Tibial nerve (tissue), 4 donors: ENCODE results near the gene GTPBP4. TPM values are rescaled to one million over a fixed set of nuclear protein-coding genes. Genes with fewer than 3 reads are reported as not detected.

Source experiments
- DNase-seq, 2 donors: peaks; one replicate each; pipeline ENCODE4 v3.0.0-alpha.2; 2019; ENCODE audit warnings: low spot score in 2 of 2
- H3K27ac ChIP-seq, 4 donors: fragments of 200-600 bp; sonication (generic) in 3 of 4; one replicate each; pipeline ENCODE4 v1.5.1; 2017 to 2019; ENCODE audit warnings: mild to moderate bottlenecking in 1 of 4
- H3K27me3 ChIP-seq, 2 donors: fragments of 200-600 bp; sonication (generic) in 1 of 2; one replicate each; pipeline versions ENCODE4 v1.5.1 to v1.6.0; 2017 to 2019
- H3K36me3 ChIP-seq, 3 donors: fragments of 200-600 bp; sonication (generic); one replicate each; pipeline ENCODE4 v1.5.1; 2018 to 2019
- H3K4me1 ChIP-seq, 4 donors: fragments of 200-600 bp; sonication (generic) in 3 of 4; one replicate each; pipeline ENCODE4 v1.5.1; 2017 to 2019
- H3K4me3 ChIP-seq, 4 donors: fragments of 200-600 bp; sonication (generic) in 3 of 4; one replicate each; pipeline ENCODE4 v1.5.1; 2017 to 2019; ENCODE audit warnings: mild to moderate bottlenecking in 1 of 4, moderate library complexity in 1 of 4
- H3K9me3 ChIP-seq, 4 donors: fragments of 200-600 bp; sonication (generic) in 3 of 4; one replicate each; pipeline ENCODE4 v1.5.1; 2017 to 2019
- EP300 ChIP-seq, 2 donors: sonication (generic); formaldehyde crosslinking; IDR thresholded peaks; one replicate each; pipeline ENCODE4 v1.6.1; 2017; ENCODE audit warnings: antibody characterized with exemption in 2 of 2, mild to moderate bottlenecking in 1 of 2
- POLR2A ChIP-seq, 2 donors: fragments of 450-650 bp; IDR thresholded peaks; one replicate each; pipeline ENCODE4 v1.6.1; 2017; ENCODE audit warnings: antibody characterized with exemption in 2 of 2, mild to moderate bottlenecking in 2 of 2, moderate library complexity in 2 of 2
- WGBS, 2 donors: methylation state at CpG; one replicate each; pipeline ENCODE4 v1.1.5; 2018; 5-methylcytosine and 5-hydroxymethylcytosine counted together
- total RNA-seq, 4 donors: library from RNA; depleted of rRNA; stranded (reverse); fragments of >200 nt; gene quantifications; one replicate each; pipeline ENCODE4 v1.1.0, GENCODE V29; 2016
- TF ChIP-seq, protein P1 (sequence below), 5 experiments: fragments of 200-600 bp in 3 of 5; fragments of 450-650 bp in 2 of 5; sonication (generic) in 3 of 5; IDR thresholded peaks; one replicate each; pipeline ENCODE4 v1.5.1; 2016 to 2019; ENCODE audit warnings: antibody characterized with exemption in 5 of 5, mild to moderate bottlenecking in 3 of 5, moderate library complexity in 2 of 5

Gene GTPBP4
- total RNA-seq, 4 donors from 2014 or later: 19.0 to 45.0 (median 33.9) TPM

DNA sequence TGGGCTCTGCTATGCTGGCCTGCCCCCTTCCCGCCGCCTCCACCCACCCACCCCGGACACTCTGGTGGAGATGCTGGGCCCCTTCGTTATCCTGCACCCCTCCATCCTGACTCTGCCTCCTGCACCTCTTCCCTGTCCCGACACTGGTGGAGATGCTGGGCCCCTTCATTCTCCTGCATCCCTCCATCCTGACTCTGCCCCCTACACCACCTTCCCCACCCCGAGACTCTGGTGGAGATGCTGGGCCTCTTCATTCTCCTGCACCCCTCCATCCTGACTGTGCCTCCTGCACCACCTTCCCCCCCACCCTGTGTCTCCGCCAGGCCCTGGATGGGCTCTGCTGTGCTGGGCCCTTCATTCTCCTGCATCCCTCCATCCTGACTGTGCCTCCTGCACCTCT lies 22.5 kb downstream of the GTPBP4 start:
- Histone ChIP-seq H3K4me3 (no peak overlapping the region), H3K27ac (no peak overlapping the region), H3K9me3 (no peaks in the 10 kb centered on the region), H3K27me3 (no peaks in the 10 kb centered on the region), H3K4me1 (no peaks in the 10 kb centered on the region), H3K36me3 (peaks cover 16 to 96% (median 49%) of the 10 kb centered on the region in 3 donors)
- no peak for DNase-seq
- TF ChIP-seq, protein P1, sequence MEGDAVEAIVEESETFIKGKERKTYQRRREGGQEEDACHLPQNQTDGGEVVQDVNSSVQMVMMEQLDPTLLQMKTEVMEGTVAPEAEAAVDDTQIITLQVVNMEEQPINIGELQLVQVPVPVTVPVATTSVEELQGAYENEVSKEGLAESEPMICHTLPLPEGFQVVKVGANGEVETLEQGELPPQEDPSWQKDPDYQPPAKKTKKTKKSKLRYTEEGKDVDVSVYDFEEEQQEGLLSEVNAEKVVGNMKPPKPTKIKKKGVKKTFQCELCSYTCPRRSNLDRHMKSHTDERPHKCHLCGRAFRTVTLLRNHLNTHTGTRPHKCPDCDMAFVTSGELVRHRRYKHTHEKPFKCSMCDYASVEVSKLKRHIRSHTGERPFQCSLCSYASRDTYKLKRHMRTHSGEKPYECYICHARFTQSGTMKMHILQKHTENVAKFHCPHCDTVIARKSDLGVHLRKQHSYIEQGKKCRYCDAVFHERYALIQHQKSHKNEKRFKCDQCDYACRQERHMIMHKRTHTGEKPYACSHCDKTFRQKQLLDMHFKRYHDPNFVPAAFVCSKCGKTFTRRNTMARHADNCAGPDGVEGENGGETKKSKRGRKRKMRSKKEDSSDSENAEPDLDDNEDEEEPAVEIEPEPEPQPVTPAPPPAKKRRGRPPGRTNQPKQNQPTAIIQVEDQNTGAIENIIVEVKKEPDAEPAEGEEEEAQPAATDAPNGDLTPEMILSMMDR (IDR thresholded peaks at IDR 0.05): no peak
- TF ChIP-seq EP300 (IDR thresholded peaks at IDR 0.05): no peak
- TF ChIP-seq POLR2A (IDR thresholded peaks at IDR 0.05): no peak
- 89 to 97% methylated on average over 7 of the region's 7 CpGs for WGBS, 2 donors

- Histone ChIP-seq H3K4me3 (no peak overlapping the region), H3K27ac (no peak overlapping the region), H3K9me3 (no peaks in the 10 kb centered on the region), H3K4me1 (no peaks in the 10 kb centered on the region), H3K27me3 (no peaks in the 10 kb centered on the region), H3K36me3 (peaks cover 14 to 96% (median 50%) of the 10 kb centered on the region in 3 donors)
- TF ChIP-seq, protein P1 (IDR thresholded peaks at IDR 0.05): no peak
- TF ChIP-seq POLR2A (IDR thresholded peaks at IDR 0.05) (no peak), EP300 (IDR thresholded peaks at IDR 0.05) (no peak)
- no peak for DNase-seq
- WGBS, 2 donors: 93 to 95% methylated on average over 16 of the region's 16 CpGs
Measured at GRCh38 chr10:1011696-1012095, 23.5 kb downstream of the GTPBP4 start.

- WGBS, 2 donors: 85 to 95% methylated on average over 10 to 11 of the region's 11 CpGs
- no peaks in the 10 kb centered on the region for H3K9me3 ChIP-seq
- TF ChIP-seq POLR2A (IDR thresholded peaks at IDR 0.05): no peak
- TF ChIP-seq, protein P1 (IDR thresholded peaks at IDR 0.05): no peak
- TF ChIP-seq EP300 (IDR thresholded peaks at IDR 0.05): no peak
- no peak overlapping the region for H3K27ac ChIP-seq
- peaks cover 8 to 98% (median 41%) of the 10 kb centered on the region in 3 donors for H3K36me3 ChIP-seq
- DNase-seq: no peak
- no peak overlapping the region for H3K4me3 ChIP-seq
- no peaks in the 10 kb centered on the region for H3K27me3 ChIP-seq
- no peaks in the 10 kb centered on the region for H3K4me1 ChIP-seq
Measured at GRCh38 chr10:1015688-1016087, 27.5 kb downstream of the GTPBP4 start.

GRCh38 chr10:1019362-1019761 lies 31.1 kb downstream of the GTPBP4 start:
- TF ChIP-seq, protein P1 (IDR thresholded peaks at IDR 0.05): no peak
- TF ChIP-seq EP300 (IDR thresholded peaks at IDR 0.05) (no peak), POLR2A (IDR thresholded peaks at IDR 0.05) (no peak)
- Histone ChIP-seq H3K27ac (no peak overlapping the region), H3K27me3 (no peaks in the 10 kb centered on the region), H3K4me3 (no peak overlapping the region), H3K4me1 (no peaks in the 10 kb centered on the region), H3K36me3 (peaks cover 0 to 61% (median 22%) of the 10 kb centered on the region in 3 donors), H3K9me3 (no peaks in the 10 kb centered on the region)
- DNase-seq: no peak
- 90 to 92% methylated on average over 10 of the region's 10 CpGs for WGBS, 2 donors

- no peak for DNase-seq
- 87 to 96% methylated on average over 10 of the region's 10 CpGs for WGBS, 2 donors
- H3K27ac ChIP-seq: no peak overlapping the region
Measured at GRCh38 chr10:1020460-1020859, 32.2 kb downstream of the GTPBP4 start.

More at GRCh38 chr10:1020460-1020859, 32.2 kb downstream of the GTPBP4 start:
- Histone ChIP-seq H3K36me3 (peaks cover 0 to 52% (median 17%) of the 10 kb centered on the region in 3 donors), H3K4me1 (no peaks in the 10 kb centered on the region), H3K27me3 (no peaks in the 10 kb centered on the region), H3K4me3 (no peak overlapping the region), H3K9me3 (no peaks in the 10 kb centered on the region)
- TF ChIP-seq POLR2A (IDR thresholded peaks at IDR 0.05): no peak
- no peak for TF ChIP-seq EP300 (IDR thresholded peaks at IDR 0.05)
- TF ChIP-seq, protein P1 (IDR thresholded peaks at IDR 0.05): no peak
